GM13976 (cell line): ENCODE measurements around the gene PTPN3.

Experiments used
- DNase-seq: peaks from one replicate; pipeline ENCODE4 v3.0.0; 2012; ENCODE audit warnings: low spot score
- CTCF ChIP-seq: IDR thresholded peaks from 2 replicates; pipeline ENCODE4 v1.5.1; 2012; ENCODE audit warnings: borderline replicate concordance, mild to moderate bottlenecking; ENCODE audit not compliant: insufficient read depth; ENCODE audit errors: extremely low read depth, missing control alignments, control extremely low read depth
- in situ Hi-C: fragments of 300-500 bp; cut with MboI; formaldehyde crosslinking; loops from one replicate; pipeline ENCODE4 v1.12.0; 2022; ENCODE audit warnings: low sequenced_read_pairs, mixed read lengths, inconsistent platforms; ENCODE audit not compliant: unreplicated experiment

The PTPN3 gene

GRCh38 chr9:109441296-109441695, 56.8 kb downstream of the PTPN3 start:
- in situ Hi-C loops = no loop called here
- DNase-seq = no peak
- TF ChIP-seq CTCF = no peak

DNA sequence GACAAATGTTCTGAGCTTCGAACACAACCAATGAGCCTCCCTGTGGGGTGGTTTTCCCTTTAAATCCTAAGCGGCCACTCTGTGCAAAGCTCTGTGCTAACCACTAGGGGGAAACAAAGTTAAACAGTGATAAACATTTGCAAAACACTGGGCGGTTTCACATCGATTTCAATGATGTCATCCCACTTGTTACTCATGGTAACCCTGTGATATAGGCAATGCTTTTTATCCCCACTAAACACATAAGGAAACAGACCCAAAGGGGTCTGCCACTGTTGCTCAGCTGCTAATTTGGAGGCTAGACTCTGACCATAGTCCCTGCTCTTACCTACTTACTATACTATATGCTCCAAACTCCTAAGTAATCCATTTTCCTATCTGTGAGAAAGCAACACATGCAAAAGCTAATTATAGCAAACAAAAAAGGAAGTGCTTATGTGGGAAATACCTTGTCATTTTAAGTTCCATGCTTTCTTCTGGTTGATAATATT, 57.3 kb downstream of the PTPN3 start:
- in situ Hi-C loops = no loop called here
- TF ChIP-seq CTCF = peak; percentile 58
- DNase-seq = peak; percentile 83

- DNase-seq = no peak
- in situ Hi-C loops = no loop called here
- no peak for TF ChIP-seq CTCF
Measured at GRCh38 chr9:109440117-109440515, 58.0 kb downstream of the PTPN3 start.

- in situ Hi-C loops = no loop called here
- TF ChIP-seq CTCF = no peak
- no peak for DNase-seq
Measured at GRCh38 chr9:109439378-109440116, 58.6 kb downstream of the PTPN3 start.

- DNase-seq = no peak
- in situ Hi-C loops = no loop called here
- TF ChIP-seq CTCF = no peak
Measured at GRCh38 chr9:109437286-109437685, 60.8 kb downstream of the PTPN3 start.

DNA sequence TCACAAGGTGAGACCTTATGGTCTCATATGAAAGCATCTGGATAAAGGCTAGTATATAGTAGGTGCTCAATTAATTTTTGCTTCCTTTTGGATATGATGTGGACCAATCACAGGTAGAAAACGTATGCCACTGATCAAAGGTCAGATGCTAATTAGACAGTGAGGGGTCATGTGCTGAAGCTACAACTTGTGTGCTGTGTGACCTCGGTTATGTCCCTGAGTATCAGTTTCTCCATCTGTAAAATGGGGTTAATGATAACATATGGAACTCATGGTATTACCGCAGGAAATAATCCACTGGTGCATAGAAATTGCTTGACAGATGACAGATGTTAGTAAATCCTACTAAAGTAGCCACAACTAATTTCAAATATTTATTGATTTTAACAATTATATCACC, 62.0 kb downstream of the PTPN3 start:
- in situ Hi-C loops = no loop called here
- TF ChIP-seq CTCF = no peak
- no peak for DNase-seq

- no peak for DNase-seq
- no peak for TF ChIP-seq CTCF
- in situ Hi-C loops = no loop called here
Measured at GRCh38 chr9:109433476-109433875, 64.6 kb downstream of the PTPN3 start.
